HG02763 (cell line): Measurements from ENCODE around the gene ELK3.

ENCODE experiments used
- ATAC-seq: cut with Tn5 transposase; IDR thresholded peaks from one replicate; pipeline ENCODE4 v1.9.1; 2021; ENCODE audit warnings: mild to moderate bottlenecking, moderate library complexity; ENCODE audit not compliant: unreplicated experiment

The ELK3 gene

GRCh38 chr12:96193725-96194575, at the start of gene ELK3:
ELK3 (plus strand) TSS chr12:96194375.
- ATAC-seq: peak; percentile 43

GRCh38 chr12:96146747-96147146, 47.4 kb upstream of the ELK3 start:
- ATAC-seq: no peak

GRCh38 chr12:96150442-96150841, 43.7 kb upstream of the ELK3 start:
- ATAC-seq: no peak

GRCh38 chr12:96152164-96152563, 42.0 kb upstream of the ELK3 start:
- ATAC-seq: no peak

GRCh38 chr12:96153131-96153725, 40.9 kb upstream of the ELK3 start:
- no peak for ATAC-seq

- no peak for ATAC-seq
Measured at GRCh38 chr12:96155181-96155580, 39.0 kb upstream of the ELK3 start.

- ATAC-seq: no peak
Measured at GRCh38 chr12:96155781-96156180, 38.4 kb upstream of the ELK3 start.

- no peak for ATAC-seq
Measured at GRCh38 chr12:96156211-96156610, 38.0 kb upstream of the ELK3 start.

GRCh38 chr12:96157427-96157826, 36.7 kb upstream of the ELK3 start:
- no peak for ATAC-seq

- ATAC-seq: no peak
Measured at GRCh38 chr12:96164951-96165811, 29.0 kb upstream of the ELK3 start.

GRCh38 chr12:96166765-96167164, 27.4 kb upstream of the ELK3 start:
- no peak for ATAC-seq

GRCh38 chr12:96167492-96167891, 26.7 kb upstream of the ELK3 start:
- no peak for ATAC-seq

- ATAC-seq: no peak
Measured at GRCh38 chr12:96170328-96170727, 23.8 kb upstream of the ELK3 start.

GRCh38 chr12:96170762-96171161, 23.4 kb upstream of the ELK3 start:
- ATAC-seq: no peak

- ATAC-seq: no peak
Measured at GRCh38 chr12:96171905-96172304, 22.3 kb upstream of the ELK3 start.

GRCh38 chr12:96172981-96173380, 21.2 kb upstream of the ELK3 start:
- ATAC-seq: no peak

GRCh38 chr12:96176575-96176974, 17.6 kb upstream of the ELK3 start:
- ATAC-seq: no peak

GRCh38 chr12:96177013-96177412, 17.2 kb upstream of the ELK3 start:
- ATAC-seq: no peak

- ATAC-seq: no peak
Measured at GRCh38 chr12:96183734-96184370, 10.3 kb upstream of the ELK3 start.

- no peak for ATAC-seq
Measured at GRCh38 chr12:96185914-96186313, 8.3 kb upstream of the ELK3 start.
